NCI-H2171 treated with DMSO at 0.1 percent for 48 hours (cell line): ENCODE data around the gene PHF10.
"Not testable (repeated sequence)": the region's sequence is repeated elsewhere in the genome, so short reads cannot be mapped to it uniquely, and the experiment has no call there.

Source experiments
- DNase-seq: peaks from one replicate; lab custom pipeline; 2025; lab: John Stamatoyannopoulos, UW

PHF10 gene

DNA sequence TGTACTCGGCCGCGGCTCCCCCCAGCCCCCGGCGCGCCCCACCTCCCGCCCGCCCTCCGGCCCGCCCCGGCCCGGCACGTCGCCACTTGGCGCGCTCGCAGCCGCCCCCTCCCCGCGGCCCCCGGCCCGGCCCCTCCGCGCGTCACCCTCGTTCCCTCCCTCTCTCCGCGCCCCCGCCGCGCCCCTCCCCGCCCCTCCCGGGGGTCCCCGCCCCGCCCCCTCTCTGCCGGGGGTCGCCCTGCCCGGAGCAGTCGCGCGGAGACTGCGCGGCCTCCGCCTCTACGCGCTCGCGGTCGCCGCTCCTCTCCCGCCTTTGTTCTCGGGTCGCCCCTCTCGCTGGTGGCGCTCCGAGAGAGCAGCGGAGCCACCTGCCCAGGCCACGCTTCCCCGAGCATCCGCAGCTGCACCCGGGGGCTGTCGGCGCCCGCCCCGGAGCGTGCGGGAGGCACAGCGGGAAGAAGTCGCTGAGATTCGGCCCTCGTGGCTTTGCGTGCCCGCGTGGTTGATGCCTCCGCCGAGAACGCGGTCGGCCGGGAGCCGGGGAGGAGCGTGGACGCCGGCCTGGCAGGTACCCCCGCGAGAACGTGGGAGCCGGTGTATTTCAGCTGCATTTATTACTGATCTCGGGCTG is at the start of gene PHF10:
TSS of gene PHF10 (minus strand) at position 7 of the 631 bp plus-strand sequence. CDS start 569 bp downstream, outside the sequence.
- DNase-seq: peak; percentile 63

DNA sequence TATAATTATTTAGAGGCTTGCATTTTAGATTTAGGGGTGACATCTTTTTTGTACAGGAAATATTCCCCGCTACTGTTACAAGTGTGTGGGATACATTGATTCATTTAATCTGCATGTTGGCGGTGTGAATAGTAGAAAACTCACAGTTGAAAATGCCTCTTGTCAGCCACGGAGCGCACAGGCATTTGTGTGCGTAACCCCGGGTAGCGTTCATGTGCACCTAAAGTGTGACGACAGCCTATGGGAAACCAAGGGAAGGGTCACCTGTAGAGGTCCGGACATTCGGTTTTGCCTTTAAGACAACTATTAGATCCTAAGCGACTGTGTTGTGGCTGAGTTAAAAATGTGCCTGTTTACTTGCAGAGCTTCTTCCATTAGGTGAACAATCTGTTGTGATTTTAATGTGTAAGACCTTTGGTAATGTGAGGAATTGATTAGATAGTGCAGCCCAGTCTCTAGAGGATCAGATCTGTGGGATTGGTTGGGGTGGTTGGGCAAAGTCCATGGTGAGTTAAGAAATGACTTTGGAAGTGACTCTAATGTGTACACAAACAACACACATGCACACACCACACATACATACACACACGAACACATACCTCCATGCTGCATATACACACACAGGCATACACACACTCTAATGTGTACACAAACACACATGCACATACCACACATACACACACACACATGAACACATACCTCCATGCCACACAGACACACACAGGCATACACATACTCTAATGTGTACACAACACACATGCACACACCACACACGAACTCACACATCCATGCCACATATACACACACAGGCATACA is 42.8 kb upstream of the PHF10 start:
- no peak for DNase-seq

DNA sequence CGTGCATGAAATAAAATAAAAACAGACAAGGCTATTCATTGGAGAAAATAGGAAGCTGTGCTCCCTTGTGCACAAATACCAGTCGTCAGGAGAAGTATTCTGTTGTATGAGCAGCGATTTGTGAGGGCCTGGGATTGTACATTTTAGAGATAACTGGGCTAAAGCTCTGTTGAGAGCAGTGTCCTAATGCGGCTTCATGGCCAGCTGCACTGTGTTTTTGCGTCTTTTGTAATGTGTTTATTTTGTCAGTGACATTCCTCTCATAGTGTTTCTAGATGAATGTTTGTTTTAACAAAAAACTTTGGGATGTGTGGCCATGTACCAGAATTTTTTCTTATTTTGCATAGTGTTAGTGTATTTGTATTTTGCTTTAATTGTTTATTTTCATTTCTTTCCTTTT is 41.9 kb upstream of the PHF10 start:
- no peak for DNase-seq

DNA sequence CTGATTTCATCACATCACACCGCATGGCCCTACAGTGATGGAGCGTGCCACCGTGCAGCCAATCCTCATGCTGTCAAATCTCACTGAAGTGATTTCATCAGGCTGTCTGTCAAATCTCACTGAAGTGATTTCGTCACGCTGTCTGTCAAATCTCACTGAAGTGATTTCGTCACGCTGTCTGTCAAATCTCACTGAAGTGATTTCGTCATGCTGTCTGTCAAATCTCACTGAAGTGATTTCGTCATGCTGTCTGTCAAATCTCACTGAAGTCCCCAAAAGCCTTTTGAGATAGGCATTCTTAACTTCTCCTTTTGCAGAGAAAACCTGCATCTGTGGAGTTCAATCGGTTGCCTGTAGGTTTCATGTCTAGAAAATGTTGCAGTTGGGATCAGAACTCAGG is 41.5 kb upstream of the PHF10 start:
- not testable (repeated sequence) for DNase-seq

DNA sequence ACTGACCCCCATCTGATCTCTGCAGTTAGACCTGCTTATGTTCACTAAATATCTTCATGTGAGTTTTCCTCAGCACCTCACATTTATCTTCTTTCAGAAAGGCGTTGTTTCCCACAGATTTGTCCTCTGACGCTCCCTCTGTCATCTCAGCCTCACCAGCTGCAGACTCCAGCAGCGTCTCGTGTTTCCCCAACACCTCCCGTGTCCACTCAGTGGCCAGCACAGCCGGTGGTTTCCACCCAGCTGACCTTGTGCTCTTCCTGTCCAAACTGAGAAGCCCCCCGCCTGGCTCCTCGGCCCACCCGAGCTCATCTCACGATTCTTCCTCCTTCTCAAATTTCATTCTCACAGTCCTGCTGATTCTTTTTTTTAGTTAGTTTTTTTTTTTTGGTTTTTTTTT is 39.6 kb upstream of the PHF10 start:
- DNase-seq: no peak

DNA sequence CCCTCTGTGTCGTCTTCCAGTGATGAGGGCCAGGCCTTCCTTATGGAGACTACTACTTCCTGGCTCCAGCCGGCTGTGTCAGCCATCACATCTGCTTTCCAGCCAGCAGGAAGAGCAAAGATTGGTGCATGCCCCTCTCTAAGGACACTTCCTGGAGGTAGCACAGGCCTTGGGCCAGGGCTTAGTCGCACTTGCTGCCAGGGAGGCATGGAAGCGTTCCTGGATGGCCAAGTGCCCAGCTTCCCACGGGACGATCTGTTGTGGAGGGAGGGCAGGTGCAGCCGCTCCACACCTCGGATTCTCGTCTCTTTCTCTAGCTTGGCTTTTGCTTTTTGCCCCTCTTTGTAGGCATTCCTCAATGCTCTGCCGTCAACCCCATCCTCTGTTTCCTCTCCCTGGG is 39.0 kb upstream of the PHF10 start:
- DNase-seq: no peak

DNA sequence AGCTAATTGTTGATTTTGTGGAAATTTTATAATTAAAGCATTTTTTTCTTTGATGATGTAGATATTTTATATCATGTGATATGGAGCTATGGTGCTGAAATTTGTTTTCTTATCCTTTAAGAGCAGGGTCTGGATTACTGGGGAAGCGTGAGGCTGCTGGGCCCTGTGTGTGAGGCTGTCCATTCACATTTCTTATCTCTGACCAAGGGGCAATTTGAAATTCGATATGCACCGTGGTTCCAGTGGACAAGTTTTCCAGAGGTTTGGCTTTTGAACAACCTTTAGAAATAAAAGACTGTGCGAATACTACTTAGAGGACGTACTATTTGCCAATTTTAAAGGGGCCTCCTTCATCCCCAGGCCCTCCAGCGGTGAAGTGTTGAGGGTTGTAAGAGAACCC is 30.9 kb upstream of the PHF10 start:
- no peak for DNase-seq

DNA sequence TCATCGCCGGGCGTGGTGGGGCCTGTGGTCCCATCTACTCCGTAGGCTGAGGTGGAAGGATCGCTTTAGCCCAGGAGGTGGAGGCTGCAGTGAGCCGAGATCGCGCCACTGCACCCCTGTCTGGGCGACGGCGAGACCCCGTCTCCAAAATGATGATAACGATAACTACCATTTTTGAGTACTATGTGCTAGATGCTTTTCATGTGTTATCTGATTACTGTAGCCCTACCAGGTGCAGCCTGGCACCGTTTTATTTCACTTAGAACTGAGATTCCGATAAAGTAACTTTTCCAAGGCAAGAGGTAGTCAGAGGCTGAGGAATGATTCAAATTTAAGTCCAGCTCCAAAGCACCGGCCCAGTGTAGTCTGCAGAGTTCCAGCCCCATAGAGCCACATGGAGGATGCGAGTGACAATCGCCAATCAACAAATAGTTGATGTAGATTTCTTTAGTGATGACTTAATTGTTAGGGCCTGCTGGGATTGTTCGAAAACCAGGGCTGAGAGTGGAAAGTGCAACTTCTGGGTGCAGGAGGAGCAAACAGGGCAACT is 27.8 kb upstream of the PHF10 start:
- DNase-seq: no peak

DNA sequence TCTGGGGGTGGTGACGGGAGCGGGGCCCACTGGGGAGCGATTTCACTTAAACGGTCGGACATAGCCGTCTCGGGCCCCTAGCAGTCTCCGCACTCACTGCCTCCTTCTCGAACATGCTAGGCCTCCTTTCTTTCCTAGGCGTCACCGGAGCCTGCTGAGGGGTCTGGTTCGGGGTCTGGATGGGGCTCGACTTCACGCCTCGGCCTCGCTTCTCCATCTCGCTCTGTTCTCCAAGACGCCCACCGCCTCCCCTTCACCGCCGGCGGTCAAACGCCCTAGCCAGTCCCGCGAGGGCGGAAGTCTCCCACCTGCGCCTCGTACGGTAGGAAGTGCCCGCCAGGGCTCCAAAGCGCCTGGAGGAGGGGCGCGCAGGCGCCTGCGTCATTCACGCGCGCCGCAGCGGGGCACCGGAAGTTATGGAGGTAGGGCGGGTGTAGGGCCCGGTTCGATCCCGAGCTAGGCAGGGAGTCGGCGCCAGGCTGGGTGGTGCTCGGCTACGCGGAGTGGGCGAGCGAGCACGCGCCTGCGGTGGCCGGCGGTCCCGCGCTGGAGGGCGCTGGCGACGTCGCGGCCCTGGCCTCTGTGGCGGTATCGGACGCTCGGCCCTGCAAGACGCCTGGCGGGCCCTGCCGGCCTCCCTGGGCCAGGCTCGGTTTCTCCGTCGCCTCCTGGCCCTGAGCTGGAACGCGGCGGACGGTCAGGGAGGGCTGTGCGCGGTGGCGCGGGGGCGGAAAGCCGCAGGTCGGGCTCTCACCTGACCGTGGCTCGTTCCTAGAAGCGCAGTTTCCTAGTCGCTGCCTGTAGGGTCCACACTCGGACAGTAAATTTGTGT is 27.2 kb upstream of the PHF10 start, which contains the start of the genes DYNLT2 and ERMARD:
TSS of gene DYNLT2 (minus strand) at position 331 of the 832 bp plus-strand sequence. CDS start at position 217, 114 bp downstream.
TSS of gene ERMARD (plus strand) at position 381 of the 832 bp plus-strand sequence. CDS start at position 417, 36 bp downstream.
- peak; percentile 89 for DNase-seq

DNA sequence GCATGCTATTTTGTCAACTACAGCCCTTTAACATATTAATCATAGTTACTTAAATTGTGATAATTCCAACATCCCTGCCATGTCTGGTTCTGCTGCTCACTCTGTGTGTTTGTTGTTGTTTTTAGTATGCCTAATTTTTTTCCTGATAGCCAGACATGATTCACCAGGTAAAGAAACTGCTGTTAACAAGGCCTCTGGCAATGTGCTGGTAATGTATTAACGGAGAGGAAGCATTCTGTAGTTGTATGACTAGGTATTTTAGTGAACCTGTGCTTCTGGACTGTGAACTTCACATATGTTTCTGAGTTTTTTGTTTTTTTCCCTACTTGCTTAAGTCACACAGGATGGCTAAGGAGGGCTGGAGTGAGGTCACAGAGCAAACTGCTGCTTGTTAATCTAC is 22.3 kb upstream of the PHF10 start:
- no peak for DNase-seq

DNA sequence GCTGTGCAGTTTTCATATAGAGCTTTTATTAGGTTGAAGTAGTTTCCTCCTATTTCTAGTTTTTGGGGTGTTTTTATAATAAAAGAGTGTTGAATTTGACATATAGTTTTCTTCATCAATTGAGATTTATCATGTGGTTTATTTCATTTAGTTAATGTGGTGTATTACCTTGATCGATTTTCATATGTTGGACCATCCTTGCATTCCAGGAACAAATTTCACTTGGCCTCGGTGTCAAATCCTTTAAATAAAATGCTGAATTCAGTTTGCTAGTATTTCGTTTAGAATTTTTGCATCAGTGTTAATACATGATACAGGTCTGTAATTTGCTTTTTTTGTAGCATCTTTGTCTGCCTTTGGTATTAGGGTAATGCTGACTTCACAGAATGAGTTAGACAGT is 21.1 kb upstream of the PHF10 start:
- DNase-seq: no peak

DNA sequence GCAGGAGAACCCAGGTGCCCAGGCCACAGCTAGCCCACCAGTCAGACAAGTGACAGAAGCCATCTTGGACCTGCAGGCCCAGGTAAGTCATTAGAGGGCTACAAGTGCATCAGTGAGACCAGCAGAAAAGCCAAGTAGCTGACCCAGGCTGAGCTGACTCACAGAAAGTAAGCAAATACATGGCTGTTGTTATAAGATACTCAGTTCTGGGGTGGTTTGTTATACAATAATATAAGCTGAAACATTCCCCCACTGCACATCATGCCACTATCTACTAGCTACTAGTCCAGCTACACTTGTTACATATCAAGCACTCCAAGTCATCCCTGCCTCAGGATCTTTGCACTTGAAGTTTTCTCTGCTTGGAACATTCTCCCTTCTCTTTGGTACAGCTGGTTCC is 17.0 kb upstream of the PHF10 start:
- DNase-seq: no peak

DNA sequence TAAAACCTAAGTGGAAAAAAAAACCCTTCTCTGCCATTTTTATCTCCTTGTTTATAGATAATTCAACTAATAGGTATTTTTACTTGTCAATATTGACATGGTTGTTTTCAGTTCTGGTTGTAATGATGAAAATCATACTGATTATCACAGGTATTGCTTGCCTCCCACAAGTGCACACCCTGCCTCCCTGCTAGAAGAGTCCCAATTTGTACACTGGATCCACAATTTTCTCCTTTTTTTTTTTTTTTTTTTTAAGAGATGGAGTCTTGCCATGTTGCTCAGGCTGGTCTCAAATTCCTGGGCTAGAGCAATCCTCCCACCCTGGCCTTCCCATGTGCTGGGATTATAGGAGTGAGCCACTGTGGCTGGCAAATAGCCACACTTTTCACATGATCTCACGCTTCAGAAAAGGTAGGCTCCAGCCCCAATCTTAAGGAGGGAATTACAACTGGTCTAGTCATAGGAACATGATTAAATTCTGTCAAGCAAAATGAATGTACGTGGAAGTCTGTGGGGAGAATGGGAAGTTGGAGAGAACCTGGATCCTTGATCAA is 14.8 kb upstream of the PHF10 start:
- no peak for DNase-seq

DNA sequence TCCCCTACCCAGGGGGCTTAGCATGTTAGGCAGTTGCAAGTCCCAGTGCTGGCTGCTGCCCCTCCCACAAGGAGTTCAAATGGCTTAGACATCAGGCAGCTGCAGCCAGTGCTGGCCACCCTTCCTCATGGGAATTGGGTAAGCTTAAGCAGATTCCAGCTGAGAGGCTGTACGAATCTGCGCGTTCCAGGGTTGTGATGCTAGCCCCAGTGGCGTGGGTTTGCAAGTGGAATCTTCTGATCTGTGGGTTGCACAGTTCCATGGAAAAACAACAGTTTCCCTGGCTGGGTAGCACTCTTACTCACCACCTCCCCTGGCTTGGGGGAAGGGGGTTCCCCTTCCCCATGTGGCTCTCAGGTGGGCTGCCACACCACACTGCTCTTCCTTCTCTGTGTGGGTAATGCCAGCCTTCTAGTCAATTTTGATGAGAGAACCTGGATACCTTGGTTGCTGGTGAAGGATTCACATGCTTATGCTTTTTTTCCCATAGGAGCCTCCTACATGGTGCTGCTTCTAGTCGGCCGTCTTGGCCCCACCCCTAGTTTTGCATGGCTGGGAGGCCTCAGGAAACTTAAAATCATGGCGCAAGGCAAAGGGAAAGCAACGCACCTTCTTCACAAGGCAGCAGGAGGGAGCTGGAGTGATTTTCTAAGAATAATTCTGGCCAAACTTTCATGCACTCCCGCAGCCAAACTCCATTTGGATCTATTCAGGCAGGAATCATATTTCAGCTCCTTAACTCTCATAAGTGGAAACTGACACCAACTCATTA is 14.1 kb upstream of the PHF10 start:
- peak; percentile 83 for DNase-seq

DNA sequence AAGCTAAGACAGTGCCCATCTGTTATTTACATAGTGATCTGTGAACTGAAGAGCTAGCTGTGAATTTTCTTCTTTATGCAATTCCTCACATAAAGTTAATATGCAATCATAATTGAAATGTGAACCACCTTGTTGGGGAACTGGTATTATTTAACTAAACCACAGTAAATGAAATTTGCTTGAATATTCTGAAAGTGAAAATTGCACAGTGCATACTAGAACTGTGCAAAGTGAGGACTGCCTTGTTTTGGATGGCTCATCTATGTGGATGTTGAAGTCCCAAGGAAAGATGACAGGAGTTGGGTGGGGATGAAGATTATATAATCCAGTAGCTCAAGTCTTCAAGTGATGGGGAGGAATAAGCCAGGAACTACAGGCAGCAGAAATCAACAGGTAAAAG is 5.7 kb upstream of the PHF10 start:
- DNase-seq: no peak

DNA sequence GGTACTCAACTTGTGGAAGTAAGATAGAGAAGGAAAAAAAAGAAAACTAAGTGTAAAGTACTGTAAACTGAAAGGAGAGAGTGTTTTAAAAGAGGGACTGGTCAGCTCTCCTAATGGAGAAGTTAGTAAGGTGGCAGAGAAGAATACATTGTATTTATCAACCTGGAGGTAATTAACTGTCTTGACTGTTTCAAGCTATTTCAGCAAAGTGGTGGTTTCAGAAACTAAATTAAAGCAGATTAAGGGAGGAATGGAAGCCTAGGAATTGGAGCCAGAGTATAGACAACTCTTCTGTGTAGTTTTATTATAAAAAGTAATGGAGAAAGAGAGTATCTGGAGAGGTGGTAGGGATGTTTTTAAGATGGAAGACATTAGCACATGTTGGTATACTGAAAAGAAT is 2.7 kb upstream of the PHF10 start:
- DNase-seq: no peak

DNA sequence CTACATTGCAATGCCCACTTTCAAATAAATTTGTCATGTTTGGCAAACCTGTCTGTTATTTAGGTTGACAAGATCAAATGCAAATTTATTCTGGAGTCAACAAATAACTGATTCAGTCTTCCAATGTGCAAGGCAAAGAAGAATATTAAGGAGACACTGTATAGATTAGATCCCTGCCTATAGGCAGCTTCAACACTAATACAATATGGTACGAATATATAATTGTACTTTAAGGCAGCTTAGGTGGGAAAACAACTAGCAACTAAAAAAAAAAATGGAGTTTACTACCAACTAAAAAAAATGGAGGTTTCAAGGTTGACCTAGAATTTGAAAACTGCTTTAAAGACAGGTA is 1.7 kb upstream of the PHF10 start:
- no peak for DNase-seq

DNA sequence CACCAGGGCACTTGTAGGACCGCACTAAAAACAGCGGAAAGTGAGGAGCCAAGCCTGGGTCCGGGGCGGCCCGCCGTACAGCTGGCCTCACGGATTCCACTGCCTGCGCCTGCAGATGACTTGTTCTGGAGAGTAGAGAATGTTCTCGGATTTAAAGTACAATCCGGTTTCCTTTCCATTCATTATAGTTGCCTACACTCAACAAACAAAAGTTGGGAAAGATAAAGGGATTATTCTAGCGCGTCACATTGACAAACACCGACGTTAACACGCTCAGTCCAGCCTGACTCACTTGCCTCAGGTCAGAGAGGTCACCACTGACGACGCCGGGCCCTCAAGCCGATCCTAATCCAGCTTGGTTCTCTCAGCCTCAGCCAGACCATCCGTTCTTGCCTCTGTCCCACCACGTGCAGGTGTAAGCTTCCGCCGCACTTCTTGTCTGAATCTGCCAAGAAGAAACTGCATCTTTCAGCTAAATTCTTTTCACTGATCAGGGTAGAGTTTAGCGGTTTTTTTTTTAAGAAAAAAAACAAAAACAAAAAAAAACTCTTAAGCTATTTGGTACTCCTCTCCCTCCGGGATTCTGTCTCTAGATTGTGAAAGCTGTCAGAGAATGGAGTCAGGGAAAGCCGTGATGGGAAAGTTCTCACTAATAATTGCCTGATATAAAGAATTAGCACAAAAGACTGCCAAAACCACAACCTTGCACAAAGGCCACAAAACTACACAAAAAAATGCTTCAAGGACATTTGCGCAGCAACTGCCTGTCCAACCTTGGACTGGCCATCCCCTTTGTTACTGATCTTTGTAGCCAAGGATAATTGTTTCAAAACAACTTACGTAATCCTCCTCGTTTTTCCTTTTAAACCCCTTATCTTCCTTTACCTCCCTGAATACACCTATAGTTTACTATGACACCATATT is 1.1 kb upstream of the PHF10 start:
- peak; percentile 29 for DNase-seq

DNA sequence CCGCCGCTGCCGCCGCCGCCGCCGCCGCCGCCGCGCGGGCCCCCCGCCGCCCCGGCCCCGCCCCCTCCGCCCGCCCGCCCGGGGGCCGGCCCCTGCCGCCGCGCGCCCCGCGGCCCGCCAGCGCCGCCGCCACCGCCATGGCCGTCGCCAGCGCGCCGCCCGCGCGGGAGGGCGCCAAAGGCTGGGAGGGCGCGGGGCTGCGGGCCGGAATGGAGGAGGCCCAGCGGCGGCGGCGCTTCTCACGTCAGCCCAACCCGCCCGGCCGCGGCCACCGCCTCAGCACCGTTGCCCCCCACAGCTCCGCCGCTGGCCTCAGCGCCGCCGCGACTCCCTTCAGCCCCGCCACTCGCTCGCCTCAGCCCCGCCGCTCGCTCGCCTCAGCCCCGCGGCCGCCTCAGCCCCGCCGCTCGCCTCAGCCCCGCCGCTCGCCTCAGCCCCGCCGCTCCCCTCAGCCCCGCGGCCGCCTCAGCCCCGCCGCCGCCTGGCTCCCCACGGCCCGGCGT is 258 bp downstream of the PHF10 start:
- peak; percentile 25 for DNase-seq
